HepG2 (cell line): ENCODE results near the gene AGPAT3. TPM values are rescaled to one million over a fixed set of nuclear protein-coding genes. Genes with fewer than 3 reads are reported as not detected.
A peak's percentile ranks its signal among the peaks of the same experiment; 100 is the strongest.

Source experiments
- ATAD3A ChIP-seq: sonication (generic); formaldehyde crosslinking; IDR thresholded peaks from 2 replicates; pipeline ENCODE4 v1.4.0; 2020; ENCODE audit warnings: missing genetic modification reagents
- CC2D1A ChIP-seq: sonication (generic); formaldehyde crosslinking; IDR thresholded peaks from 2 replicates; pipeline ENCODE4 v1.8.1; 2023; ENCODE audit warnings: mild to moderate bottlenecking, missing genetic modification reagents
- DPF2 ChIP-seq: sonication (generic); formaldehyde crosslinking; IDR thresholded peaks from 2 replicates; pipeline ENCODE4 v1.4.0; 2020; ENCODE audit warnings: mild to moderate bottlenecking, low read depth, missing genetic modification reagents, borderline replicate concordance
- ELF3 ChIP-seq: IDR thresholded peaks from 2 replicates; pipeline ENCODE4 v1.6.1; 2016; ENCODE audit warnings: missing genetic modification reagents, missing compliant biosample characterization
- FOXJ3 ChIP-seq: sonication (generic); formaldehyde crosslinking; IDR thresholded peaks from 2 replicates; pipeline ENCODE4 v1.4.0; 2020; ENCODE audit warnings: missing genetic modification reagents, mild to moderate bottlenecking, borderline replicate concordance
- FOXK2 ChIP-seq: fragments of 450-650 bp; IDR thresholded peaks from 2 replicates; pipeline ENCODE4 v1.6.1; 2016
- KAT7 ChIP-seq: IDR thresholded peaks from 2 replicates; pipeline ENCODE4 v1.6.1; 2018; ENCODE audit warnings: borderline replicate concordance, missing compliant biosample characterization
- KDM4B ChIP-seq: sonication (generic); formaldehyde crosslinking; IDR thresholded peaks from 2 replicates; pipeline ENCODE4 v1.4.0; 2020; ENCODE audit warnings: missing genetic modification reagents
- KDM5A ChIP-seq: fragments of 200-600 bp; sonication (generic); IDR thresholded peaks from 2 replicates; pipeline ENCODE4 v1.7.0; 2018; ENCODE audit warnings: antibody characterized with exemption, mild to moderate bottlenecking, low read length, borderline replicate concordance
- KLF9 ChIP-seq: IDR thresholded peaks from 2 replicates; pipeline ENCODE4 v1.6.1; 2016; ENCODE audit warnings: low read depth
- MAFG ChIP-seq: sonication (generic); formaldehyde crosslinking; IDR thresholded peaks from 2 replicates; pipeline ENCODE4 v1.5.1; 2020; ENCODE audit warnings: mild to moderate bottlenecking, missing genetic modification reagents
- NFKB2 ChIP-seq: sonication (generic); formaldehyde crosslinking; IDR thresholded peaks from 2 replicates; pipeline ENCODE4 v1.4.0; 2020; ENCODE audit warnings: missing genetic modification reagents, borderline replicate concordance
- NR2C2 ChIP-seq: sonication (generic); formaldehyde crosslinking; IDR thresholded peaks from 2 replicates; pipeline ENCODE4 v1.4.0; 2020; ENCODE audit warnings: missing genetic modification reagents, mild to moderate bottlenecking, moderate library complexity, borderline replicate concordance
- RFX5 ChIP-seq: IDR thresholded peaks from 2 replicates; pipeline ENCODE4 v1.6.1; 2011; ENCODE audit warnings: low read depth, low read length, improper control_type of control experiment
- TEAD3 ChIP-seq: optimal IDR thresholded peaks from 2 replicates; pipeline ENCODE3; 2016; ENCODE audit warnings: borderline replicate concordance
- ZNF160 ChIP-seq: sonication (generic); formaldehyde crosslinking; IDR thresholded peaks from 2 replicates; pipeline ENCODE4 v1.8.0; 2022; ENCODE audit warnings: mild to moderate bottlenecking, inconsistent platforms, missing genetic modification reagents
- ZNF30 ChIP-seq: sonication (generic); formaldehyde crosslinking; IDR thresholded peaks from 2 replicates; pipeline ENCODE4 v1.5.0; 2020; ENCODE audit warnings: mild to moderate bottlenecking, missing genetic modification reagents
- ZNF34 ChIP-seq: sonication (generic); formaldehyde crosslinking; IDR thresholded peaks from 2 replicates; pipeline ENCODE4 v1.4.0; 2020; ENCODE audit warnings: mild to moderate bottlenecking, missing genetic modification reagents, borderline replicate concordance
- ZNF549 ChIP-seq: sonication (generic); formaldehyde crosslinking; IDR thresholded peaks from 2 replicates; pipeline ENCODE4 v1.5.0; 2020; ENCODE audit warnings: missing genetic modification reagents
- ZNF703 ChIP-seq: sonication (generic); formaldehyde crosslinking; IDR thresholded peaks from 2 replicates; pipeline ENCODE4 v1.5.1; 2020; ENCODE audit warnings: missing genetic modification reagents, mild to moderate bottlenecking, moderate library complexity, borderline replicate concordance
- ZNF841 ChIP-seq: sonication (generic); formaldehyde crosslinking; IDR thresholded peaks from 2 replicates; pipeline ENCODE4 v1.8.1; 2023; ENCODE audit warnings: missing genetic modification reagents, borderline replicate concordance
- polyA plus RNA-seq, 8 experiments: library from polyadenylated mRNA; depleted of rRNA in 3 of 8; stranded (reverse) in 7 of 8; unstranded in 1 of 8; fragments of >200 nt; fragmentation: Illumina TruSeq in 4 of 8; extraction: Trizol in 4 of 8; gene quantifications; 2 replicates each; pipeline versions ENCODE4 v1.2.1 to v1.2.3, GENCODE V29; 2011 to 2016; ENCODE audit warnings: low read depth in 4 of 8, missing spikeins in 1 of 8, mixed read lengths in 1 of 8; ENCODE audit not compliant: insufficient read depth in 1 of 8
- total RNA-seq, 5 experiments: library from RNA; depleted of rRNA; stranded (reverse); fragments of >200 nt; fragmentation: Illumina TruSeq; extraction: Trizol; gene quantifications; 2 replicates each; pipeline ENCODE4 v1.2.3, GENCODE V29; 2016; ENCODE audit warnings: low read depth in 1 of 5
- TF ChIP-seq, protein P1 (sequence below): sonication (generic); formaldehyde crosslinking; IDR thresholded peaks from 2 replicates; pipeline ENCODE4 v1.4.0; 2020; ENCODE audit warnings: missing genetic modification reagents
- TF ChIP-seq, protein P2 (sequence below): sonication (generic); formaldehyde crosslinking; IDR thresholded peaks from 2 replicates; pipeline ENCODE4 v1.8.0; 2022; ENCODE audit warnings: missing genetic modification reagents, mild to moderate bottlenecking, borderline replicate concordance
- TF ChIP-seq, protein P3 (sequence below): sonication (generic); formaldehyde crosslinking; IDR thresholded peaks from 2 replicates; pipeline ENCODE4 v1.9.0; 2021; ENCODE audit warnings: missing genetic modification reagents, mild to moderate bottlenecking, borderline replicate concordance

AGPAT3 gene
- total and polyA plus RNA-seq, 2 of the 13 experiments (the other 11 are each of a cell fraction or from before 2014, with no cell fraction given): 32.2 to 54.4 TPM

DNA sequence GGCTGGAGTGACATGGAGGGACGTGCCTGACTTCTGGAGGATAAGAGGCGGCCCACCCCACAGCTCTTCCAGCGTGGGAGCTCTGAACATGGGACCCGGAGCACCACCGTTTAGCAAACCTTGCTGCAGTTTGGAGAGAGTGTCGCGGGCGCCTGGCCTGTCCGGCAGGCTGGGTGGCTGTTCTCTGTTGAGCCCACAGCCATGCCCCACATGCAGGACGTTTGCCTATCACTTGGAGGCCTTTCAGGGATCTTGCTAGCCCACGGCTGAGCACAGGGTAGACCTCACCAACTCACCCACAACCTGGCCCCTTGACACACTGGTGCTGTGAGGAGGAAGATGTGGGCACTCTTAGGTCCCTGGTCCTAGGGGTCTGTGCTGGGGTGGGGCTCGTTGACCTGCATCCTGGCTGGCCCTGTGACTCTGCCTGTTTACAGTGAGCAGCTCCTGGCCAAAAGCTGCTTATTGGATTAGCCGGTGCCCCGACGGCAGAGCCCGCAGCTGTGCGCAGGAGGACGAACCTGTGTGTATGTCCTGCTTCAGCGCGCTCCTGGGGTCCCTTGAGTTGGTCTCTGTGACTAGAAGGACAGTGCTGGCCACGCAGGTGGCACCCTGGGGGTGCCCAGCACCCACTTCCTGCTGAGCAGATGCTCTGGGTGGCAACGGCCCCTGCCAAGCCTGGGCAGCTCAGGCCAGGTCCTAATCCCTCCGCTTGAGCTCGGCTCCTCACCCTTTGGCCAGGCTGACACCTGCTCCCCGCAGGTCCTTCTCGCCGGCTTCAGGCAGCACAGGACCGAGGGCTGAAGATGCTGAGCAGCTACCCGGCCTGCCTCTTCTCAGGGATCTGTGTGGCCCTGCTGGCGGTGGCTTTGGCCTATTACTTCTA lies 74.7 kb downstream of the AGPAT3 start (continued):
- TF ChIP-seq NR2C2 (CRISPR knock-in tag) (0 out of 2 replicates have a peak, but pooled peaks have one; percentile 9), ZNF30 (no peak), ZNF841 (CRISPR knock-in tag) (no peak), NFKB2 (CRISPR knock-in tag) (peak; percentile 4; the same call in 1 of the 2 replicates), CC2D1A (no peak), FOXJ3 (CRISPR knock-in tag) (no peak), ZNF34 (CRISPR knock-in tag) (no peak), ZNF703 (no peak), RFX5 (no peak), KAT7 (CRISPR knock-in tag) (no peak), DPF2 (CRISPR knock-in tag) (no peak), ELF3 (CRISPR knock-in tag) (no peak), ZNF549 (CRISPR knock-in tag) (no peak), TEAD3 (no peak), KLF9 (no peak), FOXK2 (no peak), ZNF160 (CRISPR knock-in tag) (no peak), KDM5A (no peak), ATAD3A (CRISPR knock-in tag) (no peak), MAFG (CRISPR knock-in tag) (no peak), KDM4B (CRISPR knock-in tag) (no peak)
- TF ChIP-seq, protein P1, sequence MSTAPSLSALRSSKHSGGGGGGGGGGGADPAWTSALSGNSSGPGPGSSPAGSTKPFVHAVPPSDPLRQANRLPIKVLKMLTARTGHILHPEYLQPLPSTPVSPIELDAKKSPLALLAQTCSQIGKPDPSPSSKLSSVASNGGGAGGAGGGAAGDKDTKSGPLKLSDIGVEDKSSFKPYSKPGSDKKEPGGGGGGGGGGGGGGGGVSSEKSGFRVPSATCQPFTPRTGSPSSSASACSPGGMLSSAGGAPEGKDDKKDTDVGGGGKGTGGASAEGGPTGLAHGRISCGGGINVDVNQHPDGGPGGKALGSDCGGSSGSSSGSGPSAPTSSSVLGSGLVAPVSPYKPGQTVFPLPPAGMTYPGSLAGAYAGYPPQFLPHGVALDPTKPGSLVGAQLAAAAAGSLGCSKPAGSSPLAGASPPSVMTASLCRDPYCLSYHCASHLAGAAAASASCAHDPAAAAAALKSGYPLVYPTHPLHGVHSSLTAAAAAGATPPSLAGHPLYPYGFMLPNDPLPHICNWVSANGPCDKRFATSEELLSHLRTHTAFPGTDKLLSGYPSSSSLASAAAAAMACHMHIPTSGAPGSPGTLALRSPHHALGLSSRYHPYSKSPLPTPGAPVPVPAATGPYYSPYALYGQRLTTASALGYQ (CRISPR knock-in tag): no peak
- TF ChIP-seq, protein P2, sequence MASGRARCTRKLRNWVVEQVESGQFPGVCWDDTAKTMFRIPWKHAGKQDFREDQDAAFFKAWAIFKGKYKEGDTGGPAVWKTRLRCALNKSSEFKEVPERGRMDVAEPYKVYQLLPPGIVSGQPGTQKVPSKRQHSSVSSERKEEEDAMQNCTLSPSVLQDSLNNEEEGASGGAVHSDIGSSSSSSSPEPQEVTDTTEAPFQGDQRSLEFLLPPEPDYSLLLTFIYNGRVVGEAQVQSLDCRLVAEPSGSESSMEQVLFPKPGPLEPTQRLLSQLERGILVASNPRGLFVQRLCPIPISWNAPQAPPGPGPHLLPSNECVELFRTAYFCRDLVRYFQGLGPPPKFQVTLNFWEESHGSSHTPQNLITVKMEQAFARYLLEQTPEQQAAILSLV (CRISPR knock-in tag): no peak
- TF ChIP-seq, protein P3, sequence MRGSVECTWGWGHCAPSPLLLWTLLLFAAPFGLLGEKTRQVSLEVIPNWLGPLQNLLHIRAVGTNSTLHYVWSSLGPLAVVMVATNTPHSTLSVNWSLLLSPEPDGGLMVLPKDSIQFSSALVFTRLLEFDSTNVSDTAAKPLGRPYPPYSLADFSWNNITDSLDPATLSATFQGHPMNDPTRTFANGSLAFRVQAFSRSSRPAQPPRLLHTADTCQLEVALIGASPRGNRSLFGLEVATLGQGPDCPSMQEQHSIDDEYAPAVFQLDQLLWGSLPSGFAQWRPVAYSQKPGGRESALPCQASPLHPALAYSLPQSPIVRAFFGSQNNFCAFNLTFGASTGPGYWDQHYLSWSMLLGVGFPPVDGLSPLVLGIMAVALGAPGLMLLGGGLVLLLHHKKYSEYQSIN (CRISPR knock-in tag): no peak
